Right lobe of liver (tissue), 6 donors: ENCODE measurements around the gene PNKP. TPM values are rescaled to one million over a fixed set of nuclear protein-coding genes. Genes with fewer than 3 reads are reported as not detected.

Source experiments
- ATAC-seq, 4 donors: fragments of 200-7000 bp; cut with Tn5 transposase; one replicate each; pipeline ENCODE4 v1.9.1; 2020; ENCODE audit warnings: mild to moderate bottlenecking in 4 of 4, moderate library complexity in 4 of 4
- DNase-seq, 3 donors: peaks; one replicate each; pipeline ENCODE4 v3.0.0-alpha.2; 2020
- H3K27ac ChIP-seq, 3 donors: fragments of 200-600 bp; one replicate each; pipeline ENCODE4 v1.8.0; 2022
- H3K27me3 ChIP-seq, 2 donors: fragments of 200-600 bp; one replicate each; pipeline ENCODE4 v1.8.0; 2022
- H3K36me3 ChIP-seq, 4 donors: fragments of 200-600 bp; sonication (generic) in 1 of 4; one replicate each; pipeline versions ENCODE4 v1.5.1 to v1.8.0; 2017 to 2022; ENCODE audit warnings: control low read depth in 1 of 4
- H3K4me1 ChIP-seq, 4 donors: fragments of 200-600 bp; sonication (generic) in 1 of 4; one replicate each; pipeline versions ENCODE4 v1.5.1 to v1.8.0; 2017 to 2022; ENCODE audit warnings: control low read depth in 1 of 4
- H3K4me3 ChIP-seq, 3 donors: fragments of 200-600 bp; one replicate each; pipeline ENCODE4 v1.8.0; 2022
- H3K9me3 ChIP-seq, 4 donors: fragments of 200-600 bp; sonication (generic) in 1 of 4; one replicate each; pipeline versions ENCODE4 v1.5.1 to v1.8.0; 2017 to 2022; ENCODE audit warnings: control low read depth in 1 of 4
- POLR2A ChIP-seq: fragments of 450-650 bp; IDR thresholded peaks from one replicate; pipeline ENCODE4 v1.6.1; 2017; ENCODE audit warnings: antibody characterized with exemption, mild to moderate bottlenecking
- WGBS: methylation state at CpG from one replicate; pipeline ENCODE4 v1.1.6; 2018; ENCODE audit warnings: low coverage, low lambda C conversion rate; ENCODE audit not compliant: insufficient coverage; ENCODE audit errors: missing lambda C conversion rate; 5-methylcytosine and 5-hydroxymethylcytosine counted together
- intact Hi-C, 2 donors: fragments of 100-400 bp; cut with DNase I; formaldehyde crosslinking; loops; one replicate each; pipeline versions ENCODE4 v1.11.2 to v1.14.1; 2022
- total RNA-seq, 6 experiments: library from RNA; depleted of rRNA in 2 of 6; stranded (reverse); fragments of >200 nt in 2 of 6; fragmentation: NEBNext Ultra II Directional in 3 of 6; extraction: Animal tissue kit (Norgen Biotek cat#: 25700) in 3 of 6; gene quantifications; one replicate each; pipeline versions ENCODE4 v1.1.0 to v1.2.4, GENCODE V29; 2016 to 2023
- TF ChIP-seq, protein P1 (sequence below), 4 donors: fragments of 200-600 bp in 3 of 4; fragments of 450-650 bp in 1 of 4; IDR thresholded peaks; one replicate each; pipeline versions ENCODE4 v1.5.1 to v1.8.0; 2016 to 2022; ENCODE audit warnings: antibody characterized with exemption in 4 of 4, mild to moderate bottlenecking in 2 of 4
- donor health status: DM: no; HTN: yes; CAD: no.
- donor health status: DM: no; HTN: no; CAD: no.
- donor health status: DM: no; HTN: no; CAD: no.
- donor health status: DM: no; HTN: yes; CAD: no.
- donor health status: DM: no; HTN: yes; CAD: no.

The PNKP gene
- total RNA-seq, 6 experiments from 2014 or later: 21.0 to 37.5 (median 27.9) TPM

DNA sequence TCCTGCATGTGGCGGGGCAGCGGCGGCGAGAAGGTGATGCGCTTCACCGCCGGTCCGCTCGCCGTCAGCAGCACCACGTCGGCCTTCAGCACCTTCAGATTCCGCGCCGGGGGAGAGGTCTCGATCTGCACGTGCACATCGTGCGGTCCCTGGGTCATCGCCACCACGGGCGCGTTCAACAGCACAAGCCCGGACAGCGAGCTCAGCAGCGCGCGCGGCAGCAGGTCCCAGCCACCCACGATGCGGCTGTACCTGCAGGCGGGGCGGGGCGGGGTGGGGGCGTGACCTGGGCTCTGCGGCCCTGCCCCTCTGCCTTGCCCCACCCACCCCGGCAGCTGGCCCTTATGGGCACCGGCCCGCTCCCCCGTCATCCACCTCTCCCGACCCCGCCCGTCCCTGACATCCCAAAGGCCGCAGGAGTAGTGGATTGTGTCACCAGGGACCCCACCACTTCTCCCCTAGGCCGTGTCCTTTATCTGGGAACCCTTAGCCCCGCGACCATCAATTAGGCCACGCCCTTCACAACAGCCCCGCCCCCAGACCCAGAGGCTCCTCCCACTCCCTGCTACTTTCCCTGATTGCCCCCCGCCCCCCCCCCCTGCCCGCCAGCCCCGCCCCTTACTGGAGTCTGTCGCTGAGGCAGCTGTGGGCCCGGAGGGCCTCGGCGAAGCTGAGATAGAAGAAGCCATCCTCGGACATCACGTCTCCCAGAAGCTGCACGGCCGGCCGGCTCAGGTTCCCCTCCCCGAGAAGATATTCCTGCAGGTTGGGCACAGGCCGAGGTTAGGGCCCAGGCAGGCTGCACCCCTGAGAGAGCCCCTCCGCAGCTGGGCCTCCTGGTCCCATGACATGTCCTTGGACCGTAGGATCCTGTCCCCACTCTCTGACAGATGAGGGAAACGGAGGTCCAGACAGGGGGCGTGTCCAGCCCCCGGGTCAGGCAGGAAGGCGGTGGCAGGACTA, 23.3 kb upstream of the PNKP start:
- Histone ChIP-seq H3K4me3 (no peak overlapping the region), H3K4me1 (peaks cover 0 to 7% (median 0%) of the 10 kb centered on the region in 4 donors), H3K9me3 (no peaks in the 10 kb centered on the region), H3K36me3 (peaks cover 0 to 4% (median 0%) of the 10 kb centered on the region in 4 donors), H3K27ac (no peak overlapping the region), H3K27me3 (no peaks in the 10 kb centered on the region)
- peak; percentile 39 to 56 (median 48) for ATAC-seq
- TF ChIP-seq, protein P1, sequence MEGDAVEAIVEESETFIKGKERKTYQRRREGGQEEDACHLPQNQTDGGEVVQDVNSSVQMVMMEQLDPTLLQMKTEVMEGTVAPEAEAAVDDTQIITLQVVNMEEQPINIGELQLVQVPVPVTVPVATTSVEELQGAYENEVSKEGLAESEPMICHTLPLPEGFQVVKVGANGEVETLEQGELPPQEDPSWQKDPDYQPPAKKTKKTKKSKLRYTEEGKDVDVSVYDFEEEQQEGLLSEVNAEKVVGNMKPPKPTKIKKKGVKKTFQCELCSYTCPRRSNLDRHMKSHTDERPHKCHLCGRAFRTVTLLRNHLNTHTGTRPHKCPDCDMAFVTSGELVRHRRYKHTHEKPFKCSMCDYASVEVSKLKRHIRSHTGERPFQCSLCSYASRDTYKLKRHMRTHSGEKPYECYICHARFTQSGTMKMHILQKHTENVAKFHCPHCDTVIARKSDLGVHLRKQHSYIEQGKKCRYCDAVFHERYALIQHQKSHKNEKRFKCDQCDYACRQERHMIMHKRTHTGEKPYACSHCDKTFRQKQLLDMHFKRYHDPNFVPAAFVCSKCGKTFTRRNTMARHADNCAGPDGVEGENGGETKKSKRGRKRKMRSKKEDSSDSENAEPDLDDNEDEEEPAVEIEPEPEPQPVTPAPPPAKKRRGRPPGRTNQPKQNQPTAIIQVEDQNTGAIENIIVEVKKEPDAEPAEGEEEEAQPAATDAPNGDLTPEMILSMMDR (IDR thresholded peaks at IDR 0.05): peak in 1 of 4 donors; percentile 2
- TF ChIP-seq POLR2A: no peak
- DNase-seq: peak in 2 of 3 donors; percentile 21 to 50
- intact Hi-C loops: no loop called here
- 25% methylated on average over 14 of the region's 69 CpGs for WGBS

DNA sequence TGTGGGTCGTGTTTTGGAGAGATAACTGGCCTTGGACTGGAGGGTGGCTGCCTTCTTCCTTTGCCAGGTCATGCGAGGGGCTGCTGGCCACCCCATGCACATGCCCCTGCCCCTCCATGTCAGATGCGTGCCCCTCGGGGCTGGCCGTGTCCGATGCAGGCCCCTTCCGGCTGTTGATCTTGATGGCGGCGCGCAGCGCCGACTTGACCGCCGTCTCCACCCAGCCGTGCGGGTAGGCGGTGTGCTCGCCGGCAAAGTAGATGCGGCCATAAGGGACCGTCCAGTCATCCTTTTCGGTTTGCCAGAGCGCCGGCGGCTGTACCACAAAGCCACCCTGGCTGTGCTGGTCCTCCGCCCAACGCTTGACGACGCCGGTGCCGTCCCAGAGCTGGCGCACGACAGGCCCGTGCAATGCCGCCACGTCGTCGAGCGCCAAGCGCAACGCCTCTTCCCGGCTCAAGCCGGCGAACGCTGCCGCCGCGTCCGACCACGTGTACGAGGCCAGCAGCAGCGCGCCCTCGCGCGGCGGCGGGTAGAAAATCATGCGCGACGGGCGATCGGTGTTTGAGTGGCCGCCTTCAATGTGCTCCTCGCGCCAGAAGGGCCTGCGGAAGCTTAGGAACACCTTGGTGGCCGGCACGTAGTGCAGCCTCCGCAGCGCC, 22.4 kb upstream of the PNKP start:
- H3K9me3 ChIP-seq: no peaks in the 10 kb centered on the region
- H3K27me3 ChIP-seq: no peaks in the 10 kb centered on the region
- H3K36me3 ChIP-seq: peaks cover 0 to 13% (median 2%) of the 10 kb centered on the region in 4 donors
- no peak overlapping the region for H3K27ac ChIP-seq
- DNase-seq: peak; percentile 59 to 80 (median 66)
- TF ChIP-seq, protein P1 (IDR thresholded peaks at IDR 0.05): peak; percentile 34 to 80 (median 58)
- no peak for TF ChIP-seq POLR2A
- no peak overlapping the region for H3K4me3 ChIP-seq
- intact Hi-C loops: no loop called here
- peaks cover 0 to 7% (median 0%) of the 10 kb centered on the region in 4 donors for H3K4me1 ChIP-seq
- WGBS: 86% methylated on average over 12 of the region's 71 CpGs
- ATAC-seq: peak; percentile 50 to 81 (median 59)

DNA sequence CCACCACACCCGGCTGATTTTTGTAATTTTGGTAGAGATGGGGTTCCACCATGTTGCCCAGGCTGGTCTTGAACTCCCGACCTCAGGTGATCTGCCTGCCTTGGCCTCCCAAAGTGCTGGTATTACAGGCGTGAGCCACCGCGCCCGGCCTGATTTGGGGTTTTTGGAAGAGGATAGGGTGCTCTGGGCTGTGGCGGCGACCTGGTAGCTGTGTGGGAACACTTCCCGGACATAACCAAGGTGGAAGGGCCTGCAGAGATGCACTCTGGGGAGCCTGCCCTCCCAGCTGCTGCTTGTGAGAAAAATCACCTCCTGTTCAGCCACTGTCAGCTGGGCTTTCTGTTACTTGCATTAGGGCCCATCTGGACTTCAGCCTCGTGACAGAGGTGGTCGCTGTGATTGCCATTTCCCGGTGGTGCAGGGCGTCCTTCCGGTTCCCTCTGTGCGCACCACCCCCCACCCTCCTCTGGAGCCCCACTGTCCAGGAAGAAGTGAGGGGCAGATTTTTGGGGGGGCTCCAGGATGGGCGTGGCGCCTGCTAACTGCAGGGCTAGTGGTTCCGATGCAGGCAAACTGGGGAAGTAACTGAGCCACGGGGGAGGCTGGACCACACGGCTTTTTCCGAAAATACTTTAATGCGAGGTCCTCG, 21.8 kb upstream of the PNKP start:
- Histone ChIP-seq H3K27me3 (no peaks in the 10 kb centered on the region), H3K36me3 (peaks cover 0 to 19% (median 7%) of the 10 kb centered on the region in 4 donors), H3K4me3 (no peak overlapping the region), H3K4me1 (peaks cover 0 to 7% (median 0%) of the 10 kb centered on the region in 4 donors), H3K27ac (no peak overlapping the region), H3K9me3 (no peaks in the 10 kb centered on the region)
- ATAC-seq (no peak), DNase-seq (peak in 1 of 3 donors; percentile 45)
- WGBS: 90% methylated on average over 12 of the region's 23 CpGs
- intact Hi-C loops: no loop called here
- no peak for TF ChIP-seq POLR2A
- TF ChIP-seq, protein P1 (IDR thresholded peaks at IDR 0.05): no peak

DNA sequence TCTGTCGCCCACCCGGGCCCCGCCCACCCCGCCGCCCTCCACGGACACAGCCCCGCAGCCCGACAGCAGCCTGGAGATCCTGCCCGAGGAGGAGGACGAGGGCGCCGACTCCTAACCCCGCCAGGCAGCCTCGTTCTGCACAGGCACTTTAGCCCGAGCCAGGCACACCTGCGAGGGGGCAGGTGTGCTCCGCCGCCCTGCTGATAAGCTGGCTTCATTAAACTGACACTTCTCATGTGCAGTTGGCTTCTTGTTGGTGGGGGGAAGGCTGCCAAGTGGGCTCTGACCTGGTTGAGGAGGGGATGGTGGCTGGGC, 21.1 kb upstream of the PNKP start:
- 91% methylated on average over 10 of the region's 18 CpGs for WGBS
- Histone ChIP-seq H3K9me3 (no peaks in the 10 kb centered on the region), H3K4me3 (no peak overlapping the region), H3K36me3 (peaks cover 3 to 26% (median 10%) of the 10 kb centered on the region in 4 donors), H3K27ac (no peak overlapping the region), H3K27me3 (no peaks in the 10 kb centered on the region), H3K4me1 (peaks cover 0 to 7% (median 0%) of the 10 kb centered on the region in 4 donors)
- TF ChIP-seq, protein P1 (IDR thresholded peaks at IDR 0.05): no peak
- TF ChIP-seq POLR2A: no peak
- intact Hi-C loops: no loop called here
- DNase-seq (no peak), ATAC-seq (no peak)
